Neural cell (in vitro differentiated cells): ENCODE data around the gene ATP11A. TPM values are rescaled to one million over a fixed set of nuclear protein-coding genes. Genes with fewer than 3 reads are reported as not detected.
"Not testable (repeated sequence)": the region's sequence is repeated elsewhere in the genome, so short reads cannot be mapped to it uniquely, and the experiment has no call there.

Experiments
- H2AFZ ChIP-seq: fragments of 200-600, 300-800 bp; sonication (generic), shearing (Covaris generic); 2 replicates; pipeline ENCODE4 v1.6.0; 2014; ENCODE audit warnings: low read depth, mild to moderate bottlenecking, antibody characterized with exemption, low read length, moderate library complexity
- H3F3A ChIP-seq: fragments of 200-600 bp; shearing (Covaris generic); 2 replicates; pipeline ENCODE4 v1.6.1; 2016; ENCODE audit warnings: mild to moderate bottlenecking, moderate library complexity, mixed read lengths, antibody characterized with exemption, low read length; ENCODE audit not compliant: insufficient read depth, poor library complexity, severe bottlenecking
- H3K27ac ChIP-seq: fragments of 200-600, 300-800 bp; sonication (generic), shearing (Covaris generic); 2 replicates; pipeline ENCODE4 v1.5.1; 2014; ENCODE audit warnings: mild to moderate bottlenecking, low read length, moderate library complexity
- H3K27me3 ChIP-seq: fragments of 300-800, 200-600 bp; sonication (generic), shearing (Covaris generic); 2 replicates; pipeline ENCODE4 v1.6.0; 2014; ENCODE audit warnings: mild to moderate bottlenecking, low read depth, low read length, moderate library complexity; ENCODE audit not compliant: insufficient read depth
- H3K36me3 ChIP-seq: fragments of 300-800, 200-600 bp; sonication (generic), shearing (Covaris generic); 2 replicates; pipeline ENCODE4 v1.5.1; 2014; ENCODE audit warnings: mild to moderate bottlenecking, antibody characterized with exemption, low read length, moderate library complexity; ENCODE audit not compliant: insufficient read depth
- H3K4me2 ChIP-seq: fragments of 300-800, 200-600 bp; sonication (generic), shearing (Covaris generic); 2 replicates; pipeline ENCODE4 v1.6.0; 2014; ENCODE audit warnings: mild to moderate bottlenecking, low read length
- H3K4me3 ChIP-seq: fragments of 300-800, 200-600 bp; sonication (generic), shearing (Covaris generic); 2 replicates; pipeline ENCODE4 v1.5.1; 2014; ENCODE audit warnings: mild to moderate bottlenecking, low read length, moderate library complexity
- H3K79me2 ChIP-seq: fragments of 200-600 bp; shearing (Covaris generic); replicated peaks from 2 replicates; pipeline ENCODE4 v1.6.0; 2014; ENCODE audit warnings: mild to moderate bottlenecking, low read length, moderate library complexity; ENCODE audit not compliant: insufficient read depth
- H3K9ac ChIP-seq: fragments of 300-800, 200-600 bp; sonication (generic), shearing (Covaris generic); 2 replicates; pipeline ENCODE4 v1.6.1; 2016; ENCODE audit warnings: mild to moderate bottlenecking, low read length, mixed read lengths
- H3K9me2 ChIP-seq: fragments of 200-600 bp; shearing (Covaris generic); 2 replicates; pipeline ENCODE4 v1.6.1; 2016; ENCODE audit warnings: mild to moderate bottlenecking, low read length, mixed read lengths; ENCODE audit not compliant: insufficient read depth
- H3K9me3 ChIP-seq: fragments of 200-600, 300-800 bp; sonication (generic), shearing (Covaris generic); 2 replicates; pipeline ENCODE4 v1.6.1; 2016; ENCODE audit warnings: mild to moderate bottlenecking, mixed run types, low read length, moderate library complexity, mixed read lengths
- H4K20me1 ChIP-seq: fragments of 200-600 bp; shearing (Covaris generic); 2 replicates; pipeline ENCODE4 v1.6.1; 2016; ENCODE audit warnings: mild to moderate bottlenecking, mixed run types; ENCODE audit not compliant: insufficient read depth
- EP300 ChIP-seq: fragments of 450-650 bp; conservative IDR thresholded peaks from 2 replicates; pipeline ENCODE4 v1.6.1; 2014; ENCODE audit warnings: antibody characterized with exemption, mild to moderate bottlenecking, moderate library complexity; ENCODE audit not compliant: poor library complexity, severe bottlenecking
- MXI1 ChIP-seq: fragments of 450-650 bp; conservative IDR thresholded peaks from 2 replicates; pipeline ENCODE4 v1.6.1; 2014; ENCODE audit warnings: antibody characterized with exemption, mild to moderate bottlenecking; ENCODE audit not compliant: poor library complexity, severe bottlenecking
- POLR2AphosphoS5 ChIP-seq: IDR thresholded peaks from 2 replicates; pipeline ENCODE4 v1.6.1; 2012
- RAD21 ChIP-seq: fragments of 450-650 bp; conservative IDR thresholded peaks from 2 replicates; pipeline ENCODE4 v1.6.1; 2014; ENCODE audit warnings: antibody characterized with exemption, mild to moderate bottlenecking, moderate library complexity
- TAF1 ChIP-seq: IDR thresholded peaks from 2 replicates; pipeline ENCODE4 v1.6.1; 2012; ENCODE audit warnings: low read depth
- polyA plus RNA-seq: library from polyadenylated mRNA; depleted of rRNA; stranded (reverse); fragments of >200 nt; gene quantifications from 2 replicates; pipeline ENCODE4 v1.2.3, GENCODE V29; 2014
- TF ChIP-seq, protein P1 (sequence below): IDR thresholded peaks from 2 replicates; pipeline ENCODE4 v1.6.1; 2012; ENCODE audit warnings: borderline replicate concordance
- TF ChIP-seq, protein P2 (sequence below): fragments of 450-650 bp; IDR thresholded peaks from 2 replicates; pipeline ENCODE4 v1.5.1; 2014; ENCODE audit warnings: antibody characterized with exemption, mild to moderate bottlenecking, moderate library complexity; ENCODE audit not compliant: poor library complexity, severe bottlenecking

ATP11A gene
- polyA plus RNA-seq, 1 donor from 2014 or later = 3.0 TPM

DNA sequence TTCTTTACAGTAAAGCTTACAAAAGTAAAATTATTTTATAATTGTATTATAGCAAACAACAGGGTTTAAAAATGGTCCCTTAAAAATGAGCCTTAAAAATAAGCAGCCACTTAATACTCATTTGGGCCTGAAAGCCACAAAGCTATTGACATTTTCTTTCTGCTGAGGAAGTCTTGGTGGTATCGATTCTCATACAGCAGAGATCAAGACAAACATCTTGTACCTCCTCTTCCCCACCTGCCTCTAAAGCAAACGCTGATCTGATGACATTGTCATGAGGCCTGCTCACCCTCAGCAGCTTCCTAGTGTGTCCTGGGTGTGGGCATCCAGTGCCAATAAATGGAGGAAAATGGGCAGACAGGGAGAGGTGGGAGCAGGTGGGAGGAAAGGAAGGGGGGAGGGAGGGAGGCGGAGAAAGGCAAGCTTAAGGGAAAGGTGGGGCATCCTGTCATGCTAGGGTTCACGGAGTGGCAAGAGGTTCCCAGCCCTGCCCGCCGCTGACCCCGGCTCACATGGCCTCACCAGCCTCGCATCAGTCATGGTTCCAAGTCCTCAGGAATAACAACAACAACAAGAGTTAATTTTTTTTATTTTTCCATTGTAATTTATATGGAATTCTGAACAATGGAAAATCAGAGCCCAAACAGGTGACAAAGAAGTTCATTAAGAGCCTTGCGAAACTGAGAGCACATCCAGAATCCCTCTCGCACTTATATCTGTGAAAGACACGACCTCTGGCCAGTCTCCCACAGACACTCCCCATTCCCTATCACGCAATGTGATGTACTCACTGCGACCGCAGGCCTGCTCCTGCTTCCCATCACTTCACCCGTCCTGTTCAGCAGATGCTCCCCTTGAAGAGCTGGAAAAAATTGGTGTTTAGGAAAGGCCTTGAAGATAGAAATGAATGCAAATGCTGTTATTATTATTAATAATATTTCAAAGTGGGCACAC is 15.1 kb upstream of the ATP11A start:
- no peak overlapping the region for H2AFZ ChIP-seq

DNA sequence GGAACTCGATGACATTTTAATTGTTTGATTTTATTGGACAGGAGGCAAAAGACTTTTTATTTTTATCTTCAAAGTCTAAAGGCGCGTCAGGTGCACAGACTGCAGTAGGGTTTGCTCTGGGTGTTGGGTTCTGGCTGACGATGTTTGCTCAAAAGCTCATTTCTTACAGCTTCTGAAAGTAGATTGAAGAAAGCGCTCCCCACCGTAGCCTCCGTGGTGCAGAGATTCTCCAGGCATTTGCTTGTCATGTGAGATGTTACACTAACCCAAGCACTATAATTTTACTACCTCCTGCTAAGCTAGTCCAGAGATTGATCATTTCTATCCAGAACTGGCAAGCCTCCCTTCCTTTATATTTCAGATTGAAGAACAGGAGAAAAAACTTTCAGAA is 14.5 kb upstream of the ATP11A start:
- Histone ChIP-seq H3K4me2 (no peak overlapping the region), H3K9me2 (no peaks in the 10 kb centered on the region), H3K79me2 (no peaks in the 10 kb centered on the region), H3K36me3 (no peaks in the 10 kb centered on the region), H3K4me3 (no peak overlapping the region), H3F3A (no peaks in the 10 kb centered on the region), H3K9me3 (no peaks in the 10 kb centered on the region), H4K20me1 (no peaks in the 10 kb centered on the region), H3K9ac (no peak overlapping the region), H3K27ac (no peak overlapping the region), H3K27me3 (no peaks in the 10 kb centered on the region), H2AFZ (no peak overlapping the region)
- TF ChIP-seq POLR2AphosphoS5 (peak; percentile 25), RAD21 (no peak)

More for the DNA sequence above, 15.1 kb upstream of the ATP11A start:
- TF ChIP-seq MXI1 = no peak
- Histone ChIP-seq H3K27ac (no peak overlapping the region), H3F3A (no peaks in the 10 kb centered on the region), H3K9me3 (no peaks in the 10 kb centered on the region), H3K9ac (no peak overlapping the region), H3K4me3 (no peak overlapping the region), H4K20me1 (no peaks in the 10 kb centered on the region), H3K36me3 (no peaks in the 10 kb centered on the region), H3K4me2 (no peak overlapping the region), H3K79me2 (no peaks in the 10 kb centered on the region), H3K9me2 (no peaks in the 10 kb centered on the region), H3K27me3 (no peaks in the 10 kb centered on the region)

DNA sequence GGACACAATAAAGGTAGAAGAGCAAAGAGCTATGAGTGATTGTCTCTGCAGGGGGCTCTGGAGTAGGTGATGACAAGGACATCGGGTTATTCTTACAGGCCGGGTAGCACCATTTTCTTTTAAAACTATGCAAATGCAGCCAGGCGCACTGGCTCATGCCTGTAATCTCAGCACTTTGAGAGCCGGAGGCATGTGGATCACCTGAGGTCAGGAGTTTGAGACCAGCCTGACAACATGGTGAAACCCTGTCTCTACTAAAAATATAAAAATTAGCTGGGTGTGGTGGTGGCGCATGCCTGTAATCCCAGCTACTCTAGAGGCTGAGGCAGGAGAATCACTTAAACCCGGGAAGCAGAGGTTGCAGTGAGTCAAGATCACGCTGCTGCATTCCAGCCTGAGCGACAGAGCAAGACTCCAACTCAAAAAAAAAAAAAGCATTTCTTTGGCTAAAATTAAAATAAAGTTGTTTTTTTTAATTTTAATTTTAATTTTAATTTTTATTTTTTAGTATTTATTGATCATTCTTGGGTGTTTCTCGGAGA is 12.3 kb upstream of the ATP11A start:
- not testable (repeated sequence) for H3K27me3 ChIP-seq, H4K20me1 ChIP-seq, H3K27ac ChIP-seq, H3K9me3 ChIP-seq, H3K4me3 ChIP-seq, H3K36me3 ChIP-seq, H3K9ac ChIP-seq, H3K9me2 ChIP-seq, H3F3A ChIP-seq, H2AFZ ChIP-seq, H3K4me2 ChIP-seq, H3K79me2 ChIP-seq

DNA sequence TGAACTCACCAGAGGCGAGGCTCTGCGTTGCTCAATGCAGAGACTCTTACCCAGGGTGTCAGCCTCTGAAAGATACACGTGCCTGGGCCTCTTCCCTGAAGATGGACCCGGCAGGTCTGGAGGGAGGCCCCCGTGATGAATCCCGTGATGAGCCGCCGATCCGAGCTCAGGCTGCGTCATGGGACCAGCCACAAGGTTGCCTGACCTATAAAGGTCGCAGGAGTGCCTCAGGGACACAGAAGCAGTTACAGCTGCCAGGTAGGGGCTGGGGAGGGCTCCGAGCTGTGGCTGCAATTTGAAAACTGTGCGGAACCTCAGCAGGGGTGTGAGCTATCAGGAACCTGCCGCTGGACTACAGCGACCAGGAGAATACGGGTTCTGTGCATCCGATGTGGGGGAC is 10.5 kb upstream of the ATP11A start:
- H3K9me2 ChIP-seq = no peaks in the 10 kb centered on the region
- TF ChIP-seq, protein P1, sequence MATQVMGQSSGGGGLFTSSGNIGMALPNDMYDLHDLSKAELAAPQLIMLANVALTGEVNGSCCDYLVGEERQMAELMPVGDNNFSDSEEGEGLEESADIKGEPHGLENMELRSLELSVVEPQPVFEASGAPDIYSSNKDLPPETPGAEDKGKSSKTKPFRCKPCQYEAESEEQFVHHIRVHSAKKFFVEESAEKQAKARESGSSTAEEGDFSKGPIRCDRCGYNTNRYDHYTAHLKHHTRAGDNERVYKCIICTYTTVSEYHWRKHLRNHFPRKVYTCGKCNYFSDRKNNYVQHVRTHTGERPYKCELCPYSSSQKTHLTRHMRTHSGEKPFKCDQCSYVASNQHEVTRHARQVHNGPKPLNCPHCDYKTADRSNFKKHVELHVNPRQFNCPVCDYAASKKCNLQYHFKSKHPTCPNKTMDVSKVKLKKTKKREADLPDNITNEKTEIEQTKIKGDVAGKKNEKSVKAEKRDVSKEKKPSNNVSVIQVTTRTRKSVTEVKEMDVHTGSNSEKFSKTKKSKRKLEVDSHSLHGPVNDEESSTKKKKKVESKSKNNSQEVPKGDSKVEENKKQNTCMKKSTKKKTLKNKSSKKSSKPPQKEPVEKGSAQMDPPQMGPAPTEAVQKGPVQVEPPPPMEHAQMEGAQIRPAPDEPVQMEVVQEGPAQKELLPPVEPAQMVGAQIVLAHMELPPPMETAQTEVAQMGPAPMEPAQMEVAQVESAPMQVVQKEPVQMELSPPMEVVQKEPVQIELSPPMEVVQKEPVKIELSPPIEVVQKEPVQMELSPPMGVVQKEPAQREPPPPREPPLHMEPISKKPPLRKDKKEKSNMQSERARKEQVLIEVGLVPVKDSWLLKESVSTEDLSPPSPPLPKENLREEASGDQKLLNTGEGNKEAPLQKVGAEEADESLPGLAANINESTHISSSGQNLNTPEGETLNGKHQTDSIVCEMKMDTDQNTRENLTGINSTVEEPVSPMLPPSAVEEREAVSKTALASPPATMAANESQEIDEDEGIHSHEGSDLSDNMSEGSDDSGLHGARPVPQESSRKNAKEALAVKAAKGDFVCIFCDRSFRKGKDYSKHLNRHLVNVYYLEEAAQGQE = no peak
- TF ChIP-seq POLR2AphosphoS5 (no peak), EP300 (no peak), TAF1 (no peak), MXI1 (no peak)
- TF ChIP-seq, protein P2, sequence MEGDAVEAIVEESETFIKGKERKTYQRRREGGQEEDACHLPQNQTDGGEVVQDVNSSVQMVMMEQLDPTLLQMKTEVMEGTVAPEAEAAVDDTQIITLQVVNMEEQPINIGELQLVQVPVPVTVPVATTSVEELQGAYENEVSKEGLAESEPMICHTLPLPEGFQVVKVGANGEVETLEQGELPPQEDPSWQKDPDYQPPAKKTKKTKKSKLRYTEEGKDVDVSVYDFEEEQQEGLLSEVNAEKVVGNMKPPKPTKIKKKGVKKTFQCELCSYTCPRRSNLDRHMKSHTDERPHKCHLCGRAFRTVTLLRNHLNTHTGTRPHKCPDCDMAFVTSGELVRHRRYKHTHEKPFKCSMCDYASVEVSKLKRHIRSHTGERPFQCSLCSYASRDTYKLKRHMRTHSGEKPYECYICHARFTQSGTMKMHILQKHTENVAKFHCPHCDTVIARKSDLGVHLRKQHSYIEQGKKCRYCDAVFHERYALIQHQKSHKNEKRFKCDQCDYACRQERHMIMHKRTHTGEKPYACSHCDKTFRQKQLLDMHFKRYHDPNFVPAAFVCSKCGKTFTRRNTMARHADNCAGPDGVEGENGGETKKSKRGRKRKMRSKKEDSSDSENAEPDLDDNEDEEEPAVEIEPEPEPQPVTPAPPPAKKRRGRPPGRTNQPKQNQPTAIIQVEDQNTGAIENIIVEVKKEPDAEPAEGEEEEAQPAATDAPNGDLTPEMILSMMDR = no peak

More for the DNA sequence above, 10.5 kb upstream of the ATP11A start:
- Histone ChIP-seq H2AFZ (no peak overlapping the region), H3K79me2 (no peaks in the 10 kb centered on the region), H4K20me1 (no peaks in the 10 kb centered on the region), H3K9ac (no peak overlapping the region), H3K9me3 (no peaks in the 10 kb centered on the region), H3K36me3 (no peaks in the 10 kb centered on the region), H3K27me3 (no peaks in the 10 kb centered on the region), H3K4me3 (no peak overlapping the region), H3K4me2 (no peak overlapping the region), H3K27ac (no peak overlapping the region), H3F3A (no peaks in the 10 kb centered on the region)
